Measurements from ENCODE around the gene ING5.
"Not testable (repeated sequence)": the region's sequence is repeated elsewhere in the genome, so short reads cannot be mapped to it uniquely, and the experiment has no call there.

ING5 gene

DNA sequence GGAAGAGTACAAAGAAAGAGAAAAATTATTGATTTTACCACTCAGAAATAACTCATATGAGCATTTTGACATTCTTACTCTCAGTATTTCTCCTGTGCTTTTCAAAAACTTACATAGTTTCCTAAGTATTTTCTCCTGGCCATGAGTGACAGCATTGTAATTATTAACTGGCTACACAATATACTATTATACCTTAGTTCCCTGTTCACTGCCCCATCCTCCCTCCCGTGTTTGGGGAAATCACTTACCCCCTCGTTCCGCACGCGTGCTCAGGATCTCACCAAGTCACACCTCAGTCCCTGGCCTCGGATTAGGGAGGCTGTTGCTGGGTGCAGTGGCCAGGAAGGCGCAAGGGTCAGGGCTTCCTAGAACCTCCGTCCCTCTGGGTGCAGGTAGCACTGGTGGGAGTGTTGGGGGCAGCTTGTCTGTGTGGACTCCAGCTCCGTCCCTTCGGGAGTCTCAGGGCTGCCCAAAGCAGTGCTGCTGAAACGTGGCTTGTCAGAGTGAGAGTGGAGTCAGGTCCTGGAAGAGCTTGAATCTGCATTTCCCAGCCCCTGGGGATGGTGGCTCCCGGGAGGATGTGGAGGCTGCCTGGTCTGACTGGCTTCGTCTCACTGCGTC lies 41.1 kb upstream of the ING5 start:
- no peak overlapping the region for H3K4me3 ChIP-seq (replicated peaks; ENCODE audit: insufficient read depth, low read length)
- TF ChIP-seq, protein P1, sequence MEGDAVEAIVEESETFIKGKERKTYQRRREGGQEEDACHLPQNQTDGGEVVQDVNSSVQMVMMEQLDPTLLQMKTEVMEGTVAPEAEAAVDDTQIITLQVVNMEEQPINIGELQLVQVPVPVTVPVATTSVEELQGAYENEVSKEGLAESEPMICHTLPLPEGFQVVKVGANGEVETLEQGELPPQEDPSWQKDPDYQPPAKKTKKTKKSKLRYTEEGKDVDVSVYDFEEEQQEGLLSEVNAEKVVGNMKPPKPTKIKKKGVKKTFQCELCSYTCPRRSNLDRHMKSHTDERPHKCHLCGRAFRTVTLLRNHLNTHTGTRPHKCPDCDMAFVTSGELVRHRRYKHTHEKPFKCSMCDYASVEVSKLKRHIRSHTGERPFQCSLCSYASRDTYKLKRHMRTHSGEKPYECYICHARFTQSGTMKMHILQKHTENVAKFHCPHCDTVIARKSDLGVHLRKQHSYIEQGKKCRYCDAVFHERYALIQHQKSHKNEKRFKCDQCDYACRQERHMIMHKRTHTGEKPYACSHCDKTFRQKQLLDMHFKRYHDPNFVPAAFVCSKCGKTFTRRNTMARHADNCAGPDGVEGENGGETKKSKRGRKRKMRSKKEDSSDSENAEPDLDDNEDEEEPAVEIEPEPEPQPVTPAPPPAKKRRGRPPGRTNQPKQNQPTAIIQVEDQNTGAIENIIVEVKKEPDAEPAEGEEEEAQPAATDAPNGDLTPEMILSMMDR (IDR thresholded peaks at IDR 0.05; ENCODE audit: insufficient read depth, low read length) = no peak
- no peak for TF ChIP-seq POLR2AphosphoS5 (IDR thresholded peaks at IDR 0.05; ENCODE audit: low read depth)
- TF ChIP-seq SPI1 (IDR thresholded peaks at IDR 0.05; ENCODE audit: borderline replicate concordance, low read depth) = no peak
- TF ChIP-seq, protein P2, sequence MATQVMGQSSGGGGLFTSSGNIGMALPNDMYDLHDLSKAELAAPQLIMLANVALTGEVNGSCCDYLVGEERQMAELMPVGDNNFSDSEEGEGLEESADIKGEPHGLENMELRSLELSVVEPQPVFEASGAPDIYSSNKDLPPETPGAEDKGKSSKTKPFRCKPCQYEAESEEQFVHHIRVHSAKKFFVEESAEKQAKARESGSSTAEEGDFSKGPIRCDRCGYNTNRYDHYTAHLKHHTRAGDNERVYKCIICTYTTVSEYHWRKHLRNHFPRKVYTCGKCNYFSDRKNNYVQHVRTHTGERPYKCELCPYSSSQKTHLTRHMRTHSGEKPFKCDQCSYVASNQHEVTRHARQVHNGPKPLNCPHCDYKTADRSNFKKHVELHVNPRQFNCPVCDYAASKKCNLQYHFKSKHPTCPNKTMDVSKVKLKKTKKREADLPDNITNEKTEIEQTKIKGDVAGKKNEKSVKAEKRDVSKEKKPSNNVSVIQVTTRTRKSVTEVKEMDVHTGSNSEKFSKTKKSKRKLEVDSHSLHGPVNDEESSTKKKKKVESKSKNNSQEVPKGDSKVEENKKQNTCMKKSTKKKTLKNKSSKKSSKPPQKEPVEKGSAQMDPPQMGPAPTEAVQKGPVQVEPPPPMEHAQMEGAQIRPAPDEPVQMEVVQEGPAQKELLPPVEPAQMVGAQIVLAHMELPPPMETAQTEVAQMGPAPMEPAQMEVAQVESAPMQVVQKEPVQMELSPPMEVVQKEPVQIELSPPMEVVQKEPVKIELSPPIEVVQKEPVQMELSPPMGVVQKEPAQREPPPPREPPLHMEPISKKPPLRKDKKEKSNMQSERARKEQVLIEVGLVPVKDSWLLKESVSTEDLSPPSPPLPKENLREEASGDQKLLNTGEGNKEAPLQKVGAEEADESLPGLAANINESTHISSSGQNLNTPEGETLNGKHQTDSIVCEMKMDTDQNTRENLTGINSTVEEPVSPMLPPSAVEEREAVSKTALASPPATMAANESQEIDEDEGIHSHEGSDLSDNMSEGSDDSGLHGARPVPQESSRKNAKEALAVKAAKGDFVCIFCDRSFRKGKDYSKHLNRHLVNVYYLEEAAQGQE (IDR thresholded peaks at IDR 0.05; ENCODE audit: insufficient replicate concordance, low read depth) = no peak
- TF ChIP-seq GABPA (IDR thresholded peaks at IDR 0.05; ENCODE audit: low read depth) = no peak
- no peak overlapping the region for H3K27ac ChIP-seq (replicated peaks)
- no peaks in the 10 kb centered on the region for H3K27me3 ChIP-seq (ENCODE audit: insufficient read depth, poor library complexity, severe bottlenecking)
- no peak for DNase-seq (ENCODE audit: low read depth in 1 of 2, low spot score in 1 of 2)

GRCh38 chr2:241662731-241663130 lies 39.1 kb upstream of the ING5 start:
- H3K27ac ChIP-seq (replicated peaks); DNase-seq (ENCODE audit: low read depth in 1 of 2, low spot score in 1 of 2); H3K27me3 ChIP-seq (ENCODE audit: insufficient read depth, poor library complexity, severe bottlenecking); H3K4me3 ChIP-seq (replicated peaks; ENCODE audit: insufficient read depth, low read length): not testable (repeated sequence)

- TF ChIP-seq, protein P1 (IDR thresholded peaks at IDR 0.05; ENCODE audit: insufficient read depth, low read length) = no peak
- TF ChIP-seq, protein P2 (IDR thresholded peaks at IDR 0.05; ENCODE audit: insufficient replicate concordance, low read depth) = no peak
- TF ChIP-seq POLR2AphosphoS5 (IDR thresholded peaks at IDR 0.05; ENCODE audit: low read depth) (no peak), SPI1 (IDR thresholded peaks at IDR 0.05; ENCODE audit: borderline replicate concordance, low read depth) (no peak), GABPA (IDR thresholded peaks at IDR 0.05; ENCODE audit: low read depth) (no peak)
- H3K27ac ChIP-seq (replicated peaks) = no peak overlapping the region
- no peaks in the 10 kb centered on the region for H3K27me3 ChIP-seq (ENCODE audit: insufficient read depth, poor library complexity, severe bottlenecking)
- no peak overlapping the region for H3K4me3 ChIP-seq (replicated peaks; ENCODE audit: insufficient read depth, low read length)
- no peak for DNase-seq (ENCODE audit: low read depth in 1 of 2, low spot score in 1 of 2)
These were observed 36.0 kb upstream of the ING5 start for GRCh38 chr2:241665731-241666440.

DNA sequence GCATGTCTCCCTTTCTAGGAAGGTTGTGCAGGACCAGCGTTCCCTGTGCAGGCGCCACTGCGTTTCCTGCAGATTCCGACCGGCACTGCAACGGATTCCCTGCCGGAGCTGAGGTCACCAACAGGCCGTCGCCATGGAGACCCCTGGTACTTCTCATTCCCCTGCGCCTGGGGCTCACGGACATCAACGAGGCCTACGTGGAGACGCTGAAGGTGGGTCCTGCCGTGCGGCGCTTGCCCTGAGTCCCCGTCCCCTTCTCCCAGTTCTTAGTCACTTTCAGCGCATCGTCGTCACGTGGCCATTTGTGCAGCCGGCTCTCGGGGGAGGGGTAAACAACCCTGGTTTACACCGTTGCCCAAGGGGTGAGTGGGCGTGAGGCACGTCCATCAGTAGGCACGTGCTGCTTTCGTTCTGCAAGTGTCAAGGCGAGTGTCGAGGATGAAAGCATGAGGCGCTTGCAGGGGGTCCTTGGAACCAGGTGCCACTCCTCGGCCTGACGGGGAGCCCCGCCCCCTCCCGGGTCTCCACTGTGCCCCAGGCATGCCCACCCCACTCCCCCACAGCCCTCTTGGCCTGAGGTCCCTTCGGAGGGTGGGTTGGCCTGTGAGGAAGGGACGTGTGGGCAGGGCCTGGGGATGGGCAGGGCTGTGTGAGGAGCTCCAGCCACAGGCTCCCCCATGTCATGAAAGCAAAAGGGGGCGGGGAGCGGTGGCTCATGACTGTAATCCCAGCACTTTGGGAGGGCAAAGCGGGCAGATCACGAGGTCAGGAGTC lies 35.0 kb upstream of the ING5 start:
- no peak for DNase-seq (ENCODE audit: low read depth in 1 of 2, low spot score in 1 of 2)
- TF ChIP-seq, protein P2 (IDR thresholded peaks at IDR 0.05; ENCODE audit: insufficient replicate concordance, low read depth) = no peak
- TF ChIP-seq POLR2AphosphoS5 (IDR thresholded peaks at IDR 0.05; ENCODE audit: low read depth) = no peak
- H3K27ac ChIP-seq (replicated peaks) = no peak overlapping the region
- no peak overlapping the region for H3K4me3 ChIP-seq (replicated peaks; ENCODE audit: insufficient read depth, low read length)
- no peaks in the 10 kb centered on the region for H3K27me3 ChIP-seq (ENCODE audit: insufficient read depth, poor library complexity, severe bottlenecking)

All from HL-60 (cell line).